AG04449 (cell line): ENCODE measurements around the gene TMC1.

Experiments used
- CTCF ChIA-PET: fragments of 350-600 bp; formaldehyde crosslinking; extraction: SDS; loops from one replicate; lab custom pipeline; 2021; ENCODE audit warnings: antibody characterized with exemption; lab: Yijun Ruan, JAX
- POLR2A ChIA-PET: fragments of 400-600, 350-600 bp; formaldehyde crosslinking; extraction: SDS; loops from one replicate; lab custom pipeline; 2020; ENCODE audit warnings: antibody characterized with exemption, inconsistent platforms; lab: Yijun Ruan, JAX
- DNase-seq: peaks from one replicate; pipeline ENCODE4 v3.0.0-alpha.2; 2010; ENCODE audit warnings: low read depth, low spot score
- H3K4me3 ChIP-seq: 2 replicates; pipeline ENCODE4 v1.5.1; 2011; ENCODE audit warnings: low read depth, mild to moderate bottlenecking, control low read depth, low read length
- TF ChIP-seq, protein P1 (sequence below): IDR thresholded peaks from one replicate; pipeline ENCODE4 v1.5.1; 2011; ENCODE audit warnings: mild to moderate bottlenecking, moderate library complexity, low read length, control low read depth, inconsistent platforms; ENCODE audit not compliant: insufficient read depth; ENCODE audit errors: missing control alignments

The TMC1 gene

DNA sequence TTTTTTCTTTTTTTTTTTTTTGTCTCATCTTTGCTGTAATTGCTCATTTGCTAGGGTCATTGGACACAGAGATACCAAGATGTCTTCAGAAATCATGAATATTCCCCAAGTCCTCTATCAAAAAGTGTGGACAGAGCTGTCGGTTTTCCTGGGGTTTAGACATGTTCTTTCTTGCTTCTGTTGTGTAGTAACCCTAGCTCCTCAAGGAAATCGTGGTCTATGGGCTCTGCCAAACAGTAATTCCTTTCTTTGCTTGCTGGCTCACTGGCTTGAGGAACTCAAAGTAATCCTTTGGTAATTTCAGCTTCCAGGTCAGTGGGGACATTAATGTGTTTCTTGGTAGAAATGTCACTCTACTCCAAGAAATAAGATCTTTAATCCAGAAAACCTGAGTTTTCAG lies 101.7 kb downstream of the TMC1 start:
- no peak for DNase-seq
- CTCF ChIA-PET, result interaction anchor here (0.6 to 2.5 kb wide), 2 partner anchors 9 to 11 kb away, joined by 3 to 8 read pairs; no protein-coding TSS in a partner anchor
- TF ChIP-seq, protein P1, sequence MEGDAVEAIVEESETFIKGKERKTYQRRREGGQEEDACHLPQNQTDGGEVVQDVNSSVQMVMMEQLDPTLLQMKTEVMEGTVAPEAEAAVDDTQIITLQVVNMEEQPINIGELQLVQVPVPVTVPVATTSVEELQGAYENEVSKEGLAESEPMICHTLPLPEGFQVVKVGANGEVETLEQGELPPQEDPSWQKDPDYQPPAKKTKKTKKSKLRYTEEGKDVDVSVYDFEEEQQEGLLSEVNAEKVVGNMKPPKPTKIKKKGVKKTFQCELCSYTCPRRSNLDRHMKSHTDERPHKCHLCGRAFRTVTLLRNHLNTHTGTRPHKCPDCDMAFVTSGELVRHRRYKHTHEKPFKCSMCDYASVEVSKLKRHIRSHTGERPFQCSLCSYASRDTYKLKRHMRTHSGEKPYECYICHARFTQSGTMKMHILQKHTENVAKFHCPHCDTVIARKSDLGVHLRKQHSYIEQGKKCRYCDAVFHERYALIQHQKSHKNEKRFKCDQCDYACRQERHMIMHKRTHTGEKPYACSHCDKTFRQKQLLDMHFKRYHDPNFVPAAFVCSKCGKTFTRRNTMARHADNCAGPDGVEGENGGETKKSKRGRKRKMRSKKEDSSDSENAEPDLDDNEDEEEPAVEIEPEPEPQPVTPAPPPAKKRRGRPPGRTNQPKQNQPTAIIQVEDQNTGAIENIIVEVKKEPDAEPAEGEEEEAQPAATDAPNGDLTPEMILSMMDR, result no peak
- H3K4me3 ChIP-seq, result no peak overlapping the region
- POLR2A ChIA-PET, result no interaction called here

DNA sequence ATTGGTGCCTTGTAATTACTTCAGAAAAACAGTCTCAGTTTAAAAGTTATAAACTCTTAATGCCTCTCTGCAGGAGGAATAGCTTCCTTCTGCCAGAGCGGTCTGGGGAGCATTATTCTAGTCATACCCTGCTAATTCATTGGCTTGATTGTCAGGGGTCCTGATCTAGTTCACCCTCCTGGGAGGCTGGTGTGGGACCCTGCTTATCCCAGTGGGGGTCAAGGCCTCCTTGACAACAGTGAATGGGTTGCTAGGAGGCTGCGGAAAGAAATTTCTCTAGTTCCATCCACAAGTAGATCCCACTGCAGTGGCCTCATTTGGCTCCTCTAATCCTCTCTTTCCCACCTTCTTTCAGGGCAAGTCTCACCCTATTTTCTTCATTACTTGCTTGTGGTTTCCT lies 105.7 kb downstream of the TMC1 start:
- ChIA-PET CTCF (interaction anchor here (0.9 to 1.3 kb wide), 2 partner anchors 37 to 346 kb away, joined by 3 read pairs; no protein-coding TSS in a partner anchor), POLR2A (no interaction called here)
- no peak for DNase-seq
- TF ChIP-seq, protein P1, result no peak
- no peak overlapping the region for H3K4me3 ChIP-seq

DNA sequence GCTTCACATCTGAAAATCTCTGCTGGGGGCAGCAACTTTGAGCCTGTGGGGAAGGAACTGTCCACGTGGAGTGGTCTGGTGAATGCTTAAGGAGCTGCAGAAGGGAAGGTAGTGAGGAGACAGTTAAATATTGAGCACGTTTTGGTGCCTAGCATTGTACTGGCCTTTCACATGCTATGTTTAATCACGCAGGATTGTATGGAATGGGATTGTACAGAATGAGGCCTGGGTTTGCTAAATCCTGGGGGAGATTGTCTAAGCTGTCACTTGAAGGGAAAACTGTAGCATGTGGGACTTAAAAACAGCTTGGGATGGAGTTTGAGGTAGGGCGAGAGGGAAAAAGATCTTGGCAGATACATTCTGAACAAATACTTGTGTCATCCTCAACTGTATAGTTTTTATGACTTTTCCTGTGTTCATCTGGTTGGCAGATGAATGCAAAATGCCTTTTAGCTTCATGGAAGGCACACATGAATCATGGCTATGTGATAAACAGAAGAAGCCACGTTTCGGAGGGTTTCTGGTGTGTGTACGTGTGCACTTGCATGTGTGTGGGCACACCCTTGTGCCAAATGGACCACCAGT lies 106.6 kb downstream of the TMC1 start:
- TF ChIP-seq, protein P1, result no peak
- ChIA-PET CTCF (interaction anchor here (0.9 to 1.4 kb wide), 5 partner anchors 14 to 347 kb away, joined by 3 to 6 read pairs (median 3); no protein-coding TSS in a partner anchor), POLR2A (interaction anchor here (0.8 kb wide), 1 partner anchor 263 kb away, joined by 3 read pairs; the partner anchor contains the start of gene ZFAND5)
- no peak overlapping the region for H3K4me3 ChIP-seq
- no peak for DNase-seq

DNA sequence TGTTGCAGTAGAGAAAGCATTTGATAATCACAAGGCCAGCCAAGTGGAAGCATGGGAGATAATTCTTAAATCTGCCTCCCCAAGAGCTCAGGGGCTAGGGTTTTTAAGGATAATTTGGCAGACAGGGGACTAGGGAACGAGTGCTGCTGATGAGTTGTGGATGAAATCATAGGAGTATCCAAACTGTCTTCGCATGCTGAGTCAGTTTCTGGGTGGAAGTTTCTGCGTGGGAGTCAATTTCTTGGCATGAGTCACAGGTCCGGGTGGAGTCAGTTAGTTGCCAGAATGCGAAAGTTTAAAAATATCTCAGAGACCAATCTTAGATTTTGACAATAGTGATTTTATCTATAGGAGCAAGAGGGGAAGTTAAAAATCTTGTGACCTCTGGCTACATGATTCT lies 112.6 kb downstream of the TMC1 start:
- no peak overlapping the region for H3K4me3 ChIP-seq
- ChIA-PET CTCF (interaction anchor here (1.4 to 1.6 kb wide), 2 partner anchors 10 to 16 kb away, joined by 3 read pairs; no protein-coding TSS in a partner anchor), POLR2A (no interaction called here)
- DNase-seq, result no peak
- TF ChIP-seq, protein P1, result no peak

DNA sequence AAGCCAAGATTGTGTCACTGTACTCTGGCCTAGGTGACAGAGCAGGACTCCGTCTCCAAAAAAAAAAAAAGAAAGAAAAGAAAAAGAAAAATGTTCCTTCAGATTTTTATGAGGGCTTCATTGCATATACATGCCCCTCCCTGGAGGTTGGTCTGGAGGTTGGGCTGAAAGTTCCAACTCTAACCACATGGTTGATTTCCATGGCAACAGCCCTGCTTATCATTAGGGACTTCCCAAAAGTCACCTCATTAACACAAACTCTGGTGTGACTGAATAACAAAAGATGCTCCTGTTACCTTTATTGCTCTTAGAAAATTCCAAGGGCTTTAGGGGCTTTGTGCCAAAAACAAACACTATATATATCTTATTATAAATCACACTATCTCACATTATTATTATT lies 113.8 kb downstream of the TMC1 start:
- no peak for DNase-seq
- TF ChIP-seq, protein P1, result no peak
- ChIA-PET POLR2A (no interaction called here), CTCF (no interaction called here)
- H3K4me3 ChIP-seq, result no peak overlapping the region

DNA sequence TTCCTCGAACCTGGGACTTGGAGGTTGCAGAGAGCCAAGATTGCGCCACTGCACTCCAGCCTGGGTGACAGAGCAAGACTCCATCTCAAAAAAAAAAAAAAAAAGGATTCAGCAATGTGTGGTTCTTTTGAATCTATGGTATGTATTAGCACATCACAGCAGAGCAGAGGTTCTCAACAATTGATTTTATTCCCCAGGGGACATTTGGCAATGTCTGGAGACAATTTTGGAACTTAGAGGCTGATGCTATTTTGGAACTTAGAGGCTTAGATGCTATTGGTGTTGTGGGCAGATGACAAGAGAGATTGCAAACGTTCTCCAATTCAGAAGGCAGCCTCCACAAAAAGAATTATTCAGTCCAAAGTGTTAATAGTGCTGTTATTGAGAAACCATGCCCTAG lies 115.2 kb downstream of the TMC1 start:
- TF ChIP-seq, protein P1, result no peak
- POLR2A ChIA-PET, result no interaction called here
- CTCF ChIA-PET, result no interaction called here
- no peak for DNase-seq
- no peak overlapping the region for H3K4me3 ChIP-seq
